DOHH2 (cell line): ENCODE data around the gene TCERG1L.

ENCODE experiments used
- EZH2phosphoT487 ChIP-seq: fragments of 200-600 bp; sonication (generic); IDR thresholded peaks from 2 replicates; pipeline ENCODE4 v1.6.1; 2017; ENCODE audit warnings: borderline replicate concordance, mild to moderate bottlenecking, antibody characterized with exemption, low read length, moderate library complexity, mixed read lengths
- TF ChIP-seq, protein P1 (sequence below): fragments of 200-600 bp; sonication (generic); IDR thresholded peaks from one replicate; pipeline ENCODE4 v1.5.1; 2014; ENCODE audit warnings: antibody characterized with exemption, mild to moderate bottlenecking, low read depth, low read length; ENCODE audit not compliant: poor library complexity, severe bottlenecking

DNA sequence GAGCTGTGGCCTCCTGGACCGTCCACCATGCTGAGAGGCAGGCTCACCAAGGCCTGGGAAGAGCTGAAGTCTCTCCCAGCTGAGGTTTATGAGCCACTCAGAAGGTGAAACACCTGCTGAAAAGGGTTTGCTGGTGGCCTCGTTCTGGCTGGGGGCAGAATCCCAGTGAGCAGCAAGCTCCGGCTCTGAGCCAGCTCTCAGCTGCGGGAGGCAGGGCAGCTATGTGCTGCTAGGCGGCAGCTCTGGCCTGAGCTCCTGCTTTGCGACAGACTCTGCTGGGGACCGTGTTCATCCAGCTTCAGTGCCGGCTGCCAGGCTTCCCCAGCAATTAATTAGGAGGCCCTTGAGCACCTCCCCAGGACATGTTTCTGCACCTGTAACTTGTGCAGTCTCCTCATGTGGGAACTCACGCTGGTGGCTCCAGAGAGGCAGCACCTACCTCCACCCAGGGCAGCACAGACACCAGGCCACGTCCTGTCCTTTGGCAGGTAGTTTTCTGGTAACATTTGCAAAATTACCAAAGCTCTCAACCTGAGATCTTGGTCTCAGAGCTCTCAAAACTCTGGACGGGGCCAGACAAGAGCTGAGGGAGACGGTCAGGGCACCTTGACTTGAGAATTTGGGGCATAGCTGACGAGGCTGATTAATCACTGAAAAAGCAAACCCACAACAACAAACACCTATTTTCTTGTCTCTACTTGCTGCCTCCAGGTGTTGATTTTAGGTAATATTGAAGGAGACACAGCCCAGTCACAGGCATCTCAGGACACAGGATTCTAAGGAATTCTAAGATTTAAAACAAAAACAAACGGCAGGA lies 185.0 kb downstream of the TCERG1L start:
- TF ChIP-seq, protein P1, sequence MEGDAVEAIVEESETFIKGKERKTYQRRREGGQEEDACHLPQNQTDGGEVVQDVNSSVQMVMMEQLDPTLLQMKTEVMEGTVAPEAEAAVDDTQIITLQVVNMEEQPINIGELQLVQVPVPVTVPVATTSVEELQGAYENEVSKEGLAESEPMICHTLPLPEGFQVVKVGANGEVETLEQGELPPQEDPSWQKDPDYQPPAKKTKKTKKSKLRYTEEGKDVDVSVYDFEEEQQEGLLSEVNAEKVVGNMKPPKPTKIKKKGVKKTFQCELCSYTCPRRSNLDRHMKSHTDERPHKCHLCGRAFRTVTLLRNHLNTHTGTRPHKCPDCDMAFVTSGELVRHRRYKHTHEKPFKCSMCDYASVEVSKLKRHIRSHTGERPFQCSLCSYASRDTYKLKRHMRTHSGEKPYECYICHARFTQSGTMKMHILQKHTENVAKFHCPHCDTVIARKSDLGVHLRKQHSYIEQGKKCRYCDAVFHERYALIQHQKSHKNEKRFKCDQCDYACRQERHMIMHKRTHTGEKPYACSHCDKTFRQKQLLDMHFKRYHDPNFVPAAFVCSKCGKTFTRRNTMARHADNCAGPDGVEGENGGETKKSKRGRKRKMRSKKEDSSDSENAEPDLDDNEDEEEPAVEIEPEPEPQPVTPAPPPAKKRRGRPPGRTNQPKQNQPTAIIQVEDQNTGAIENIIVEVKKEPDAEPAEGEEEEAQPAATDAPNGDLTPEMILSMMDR: no peak
- no peak for TF ChIP-seq EZH2phosphoT487
